IMR-90 (cell line): Measurements from ENCODE around the gene ZDHHC22. TPM values are rescaled to one million over a fixed set of nuclear protein-coding genes. Genes with fewer than 3 reads are reported as not detected.

Source experiments
- ATAC-seq: fragments of 200-7000 bp; cut with Tn5 transposase; 2 replicates; pipeline ENCODE4 v1.9.1; 2020; ENCODE audit warnings: low read depth, mild to moderate bottlenecking, moderate library complexity
- BruUV-seq: library from RNA; stranded (reverse); fragments of 400-500 nt; replicated peaks from 2 replicates; lab custom pipeline; 2021; lab: Mats Ljungman, UMichigan
- CTCF ChIA-PET: fragments of 300-600 bp; formaldehyde crosslinking; extraction: SDS; loops from one replicate; lab custom pipeline; 2021; ENCODE audit warnings: antibody characterized with exemption; lab: Yijun Ruan, JAX
- POLR2A ChIA-PET: fragments of 300-600 bp; sonication (Branson Sonifier 250); formaldehyde crosslinking; loops from one replicate; lab custom pipeline; 2022; ENCODE audit warnings: antibody characterized with exemption; ENCODE audit not compliant: unreplicated experiment; lab: Charles Lee
- DNase-seq: peaks from one replicate; pipeline ENCODE4 v3.0.0; 2013
- H2AFZ ChIP-seq: replicated peaks from 2 replicates; pipeline ENCODE3; 2013; ENCODE audit warnings: low read length, mild to moderate bottlenecking; ENCODE audit not compliant: poor library complexity
- H2AK5ac ChIP-seq: 2 replicates; pipeline ENCODE4 v1.6.1; 2013; ENCODE audit warnings: low read depth, low read length, inconsistent platforms
- H2AK9ac ChIP-seq: replicated peaks from 2 replicates; pipeline ENCODE3; 2013; ENCODE audit warnings: mild to moderate bottlenecking, low read depth, low read length, moderate library complexity; ENCODE audit not compliant: poor library complexity
- H2BK120ac ChIP-seq: 2 replicates; pipeline ENCODE4 v1.6.1; 2013; ENCODE audit warnings: low read depth, low read length, inconsistent platforms
- H2BK15ac ChIP-seq: 3 replicates; pipeline ENCODE4 v1.6.1; 2013; ENCODE audit warnings: low read depth, low read length, inconsistent platforms
- H2BK20ac ChIP-seq: 2 replicates; pipeline ENCODE4 v1.6.1; 2013; ENCODE audit warnings: low read depth, mild to moderate bottlenecking, inconsistent platforms, low read length, moderate library complexity
- H2BK5ac ChIP-seq: 2 replicates; pipeline ENCODE4 v1.6.1; 2013; ENCODE audit warnings: mild to moderate bottlenecking, low read depth, low read length, inconsistent platforms; ENCODE audit not compliant: poor library complexity, severe bottlenecking
- H3K14ac ChIP-seq: replicated peaks from 2 replicates; pipeline ENCODE4 v1.6.1; 2013; ENCODE audit warnings: low read depth, low read length, inconsistent platforms
- H3K18ac ChIP-seq: 2 replicates; pipeline ENCODE4 v1.6.1; 2013; ENCODE audit warnings: low read depth, low read length, control low read depth
- H3K23ac ChIP-seq: 2 replicates; pipeline ENCODE4 v1.6.1; 2013; ENCODE audit warnings: low read depth, low read length, inconsistent platforms
- H3K27ac ChIP-seq: 2 replicates; pipeline ENCODE4 v1.5.1; 2013; ENCODE audit warnings: mild to moderate bottlenecking, control low read depth, low read length; ENCODE audit not compliant: insufficient read depth
- H3K27me3 ChIP-seq: 2 replicates; pipeline ENCODE4 v1.6.1; 2013; ENCODE audit warnings: low read length; ENCODE audit not compliant: control insufficient read depth, insufficient read depth
- H3K36me3 ChIP-seq: 2 replicates; pipeline ENCODE4 v1.6.1; 2013; ENCODE audit warnings: low read length, mixed read lengths; ENCODE audit not compliant: control insufficient read depth, insufficient read depth
- H3K4ac ChIP-seq: 2 replicates; pipeline ENCODE4 v1.6.1; 2013; ENCODE audit warnings: low read depth, low read length, inconsistent platforms
- H3K4me1 ChIP-seq: 2 replicates; pipeline ENCODE4 v1.6.1; 2013; ENCODE audit warnings: low read length, mixed read lengths; ENCODE audit not compliant: control insufficient read depth, insufficient read depth
- H3K4me2 ChIP-seq: 2 replicates; pipeline ENCODE4 v1.6.1; 2013; ENCODE audit warnings: low read depth, mild to moderate bottlenecking, control low read depth, low read length, moderate library complexity
- H3K4me3 ChIP-seq: 2 replicates; pipeline ENCODE4 v1.5.1; 2013; ENCODE audit warnings: low read depth, mild to moderate bottlenecking, control low read depth, low read length, moderate library complexity; ENCODE audit not compliant: insufficient read depth
- H3K56ac ChIP-seq: 2 replicates; pipeline ENCODE4 v1.6.1; 2013; ENCODE audit warnings: low read length, inconsistent platforms; ENCODE audit not compliant: insufficient read depth; ENCODE audit errors: extremely low read depth
- H3K79me1 ChIP-seq, 2 experiments: 2 replicates each; pipeline ENCODE4 v1.6.1; 2013; ENCODE audit warnings: low read length in 2 of 2, inconsistent platforms in 1 of 2, low read depth in 1 of 2
- H3K9ac ChIP-seq: 2 replicates; pipeline ENCODE4 v1.6.1; 2013; ENCODE audit warnings: low read depth, low read length, control low read depth
- H3K9me1 ChIP-seq: 2 replicates; pipeline ENCODE4 v1.6.1; 2013; ENCODE audit warnings: low read length, inconsistent platforms; ENCODE audit not compliant: insufficient read depth
- H3K9me3 ChIP-seq: 2 replicates; pipeline ENCODE4 v1.6.1; 2013; ENCODE audit warnings: low read length; ENCODE audit not compliant: control insufficient read depth, insufficient read depth
- H4K20me1 ChIP-seq: 2 replicates; pipeline ENCODE4 v1.6.1; 2013; ENCODE audit warnings: low read length, inconsistent platforms; ENCODE audit not compliant: insufficient read depth
- H4K5ac ChIP-seq: 2 replicates; pipeline ENCODE4 v1.6.1; 2013; ENCODE audit warnings: mild to moderate bottlenecking, low read depth, low read length, control low read depth
- H4K8ac ChIP-seq, 2 experiments: 2 replicates each; pipeline ENCODE4 v1.6.1; 2013; ENCODE audit warnings: low read depth in 2 of 2, low read length in 2 of 2, control low read depth in 1 of 2, inconsistent platforms in 1 of 2
- H4K91ac ChIP-seq: 2 replicates; pipeline ENCODE4 v1.6.1; 2013; ENCODE audit warnings: low read depth, low read length, inconsistent platforms; ENCODE audit not compliant: insufficient read depth
- CHD1 ChIP-seq: IDR thresholded peaks from 2 replicates; pipeline ENCODE4 v1.6.1; 2012; ENCODE audit warnings: low read depth, low read length, improper control_type of control experiment
- CTCF ChIP-seq: conservative IDR thresholded peaks from 2 replicates; pipeline ENCODE4 v1.5.1; 2012; ENCODE audit warnings: mild to moderate bottlenecking, low read depth, low read length, improper control_type of control experiment
- NFE2L2 ChIP-seq: fragments of 150-350 bp; IDR thresholded peaks from 2 replicates; pipeline ENCODE4 v1.6.1; 2016; ENCODE audit warnings: low read depth, mild to moderate bottlenecking, low read length
- POLR2A ChIP-seq: IDR thresholded peaks from 2 replicates; pipeline ENCODE4 v1.6.1; 2012; ENCODE audit warnings: mild to moderate bottlenecking, low read depth, low read length
- RCOR1 ChIP-seq: IDR thresholded peaks from 2 replicates; pipeline ENCODE4 v1.6.1; 2012; ENCODE audit warnings: mild to moderate bottlenecking, low read length, improper control_type of control experiment; ENCODE audit not compliant: insufficient replicate concordance
- SMC3 ChIP-seq: fragments of 150-350 bp; IDR thresholded peaks from 2 replicates; pipeline ENCODE4 v1.6.1; 2016; ENCODE audit warnings: low read depth, mild to moderate bottlenecking, antibody characterized with exemption, low read length, moderate library complexity
- dilution Hi-C: fragments of 300-500 bp; cut with HindIII; formaldehyde crosslinking; loops from one replicate; pipeline ENCODE4 v1.14.3; 2018; ENCODE audit warnings: low sequenced_read_pairs; ENCODE audit not compliant: unreplicated experiment
- in situ Hi-C: fragments of 300-500 bp; cut with MboI; formaldehyde crosslinking; loops from 3 replicates; pipeline ENCODE4 v1.14.3; 2019; ENCODE audit warnings: low sequenced_read_pairs, inconsistent platforms, mixed read lengths
- intact Hi-C: fragments of 100-400 bp; cut with micrococcal nuclease; formaldehyde crosslinking; loops from 2 replicates; pipeline ENCODE4 v1.10.0; 2022
- polyA plus RNA-seq, 3 experiments: library from polyadenylated mRNA; depleted of rRNA; stranded (reverse); fragments of >200 nt; gene quantifications; 2 replicates each; pipeline ENCODE4 v1.2.3, GENCODE V29; 2012; ENCODE audit warnings: low replicate concordance in 1 of 3
- total RNA-seq: library from RNA; depleted of rRNA; stranded (reverse); fragments of >200 nt; gene quantifications from 2 replicates; pipeline ENCODE4 v1.2.3, GENCODE V29; 2012

ZDHHC22 gene
- total and polyA plus RNA-seq, 2 of the 4 experiments (the other 2 are of a cell fraction): not detected

DNA sequence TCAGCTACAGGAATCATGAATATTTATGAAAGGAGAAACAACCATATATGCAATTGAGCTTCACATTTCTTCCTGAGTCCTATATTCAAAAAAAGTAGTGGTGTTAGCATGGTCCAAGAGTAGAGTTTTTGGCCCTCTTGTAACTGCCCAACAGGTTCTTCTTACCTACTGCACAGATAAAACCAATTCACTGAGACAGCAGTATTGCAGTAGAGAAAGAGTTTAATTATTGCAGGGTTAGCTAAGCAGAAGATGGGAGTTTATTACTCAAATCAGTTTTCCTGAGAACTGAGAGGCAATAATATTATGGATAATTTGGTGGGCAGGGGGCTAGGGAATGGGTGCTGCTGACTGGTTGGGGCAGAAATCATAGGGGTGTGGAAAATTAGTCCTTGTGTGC lies 50.1 kb downstream of the ZDHHC22 start:
- Histone ChIP-seq H3K23ac (no peak overlapping the region), H3K79me1 (no peaks in the 10 kb centered on the region; a peak in 1 of 4 replicates), H3K4me1 (no peaks in the 10 kb centered on the region), H4K5ac (no peak overlapping the region), H2AK5ac (no peak overlapping the region), H2AK9ac (no peak overlapping the region), H4K91ac (no peak overlapping the region), H3K27ac (no peak overlapping the region), H2BK15ac (no peak overlapping the region), H3K9ac (no peak overlapping the region), H3K9me3 (peaks cover 8% of the 10 kb centered on the region), H2BK20ac (no peak overlapping the region), H3K56ac (no peak overlapping the region), H3K14ac (no peak overlapping the region), H4K20me1 (no peaks in the 10 kb centered on the region), H2BK120ac (no peak overlapping the region), H3K4me2 (no peak overlapping the region), H2AFZ (no peak overlapping the region), H3K27me3 (peaks cover 13% of the 10 kb centered on the region), H4K8ac (no peak overlapping the region), H2BK5ac (no peak overlapping the region), H3K4ac (no peak overlapping the region), H3K9me1 (no peaks in the 10 kb centered on the region), H3K18ac (no peak overlapping the region), H3K36me3 (no peaks in the 10 kb centered on the region), H3K4me3 (no peak overlapping the region)
- ChIA-PET POLR2A (no interaction called here), CTCF (interaction anchor here (1.0 kb wide), 1 partner anchor 218 kb away, joined by 4 read pairs; no protein-coding TSS in a partner anchor)
- no TSS peak for BruUV-seq
- in situ Hi-C loops: no loop called here
- DNase-seq (no peak), ATAC-seq (no peak)
- dilution Hi-C loops: loop anchor here (25.0 kb wide), 1 partner anchor 204 kb away; no protein-coding TSS in a partner anchor
- TF ChIP-seq CHD1: no peak
- TF ChIP-seq CTCF: no peak
- TF ChIP-seq POLR2A: no peak
- no peak for TF ChIP-seq NFE2L2
- TF ChIP-seq SMC3: no peak
- no peak for TF ChIP-seq RCOR1
- intact Hi-C loops: no loop called here
